HepG2 (cell line): Measurements from ENCODE around the gene ATP6V1G2. TPM values are rescaled to one million over a fixed set of nuclear protein-coding genes. Genes with fewer than 3 reads are reported as not detected.

ENCODE experiments used
- HOXA5 ChIP-seq: sonication (generic); formaldehyde crosslinking; IDR thresholded peaks from 2 replicates; pipeline ENCODE4 v1.4.0; 2020; ENCODE audit warnings: missing genetic modification reagents
- KLF16 ChIP-seq, 2 experiments: sonication (generic) in 1 of 2; formaldehyde crosslinking in 1 of 2; IDR thresholded peaks; 2 replicates each; pipeline versions ENCODE4 v1.6.1 to v1.8.0; 2016 to 2023; ENCODE audit warnings: missing genetic modification reagents in 2 of 2, missing compliant biosample characterization in 1 of 2
- PBX2 ChIP-seq: IDR thresholded peaks from 2 replicates; pipeline ENCODE4 v1.6.1; 2016; ENCODE audit warnings: control low read depth
- THAP9 ChIP-seq: sonication (generic); formaldehyde crosslinking; IDR thresholded peaks from 2 replicates; pipeline ENCODE4; 2020; ENCODE audit warnings: missing genetic modification reagents, mild to moderate bottlenecking, borderline replicate concordance
- ZBTB4 ChIP-seq: sonication (generic); formaldehyde crosslinking; IDR thresholded peaks from 2 replicates; pipeline ENCODE4 v1.4.0; 2020; ENCODE audit warnings: missing genetic modification reagents, mild to moderate bottlenecking, borderline replicate concordance
- ZNF318 ChIP-seq: sonication (generic); formaldehyde crosslinking; IDR thresholded peaks from 2 replicates; pipeline ENCODE4 v1.4.0; 2020; ENCODE audit warnings: mild to moderate bottlenecking, missing genetic modification reagents
- ZNF382 ChIP-seq: sonication (generic); formaldehyde crosslinking; IDR thresholded peaks from 2 replicates; pipeline ENCODE4 v1.5.0; 2020; ENCODE audit warnings: missing genetic modification reagents, mild to moderate bottlenecking, borderline replicate concordance
- ZNF547 ChIP-seq: sonication (generic); formaldehyde crosslinking; IDR thresholded peaks from 2 replicates; pipeline ENCODE4 v1.5.1; 2020; ENCODE audit warnings: mild to moderate bottlenecking, missing genetic modification reagents
- ZNF614 ChIP-seq: IDR thresholded peaks from 2 replicates; pipeline ENCODE4 v1.6.1; 2018; ENCODE audit warnings: missing biosample characterization, missing genetic modification reagents, inconsistent platforms, borderline replicate concordance
- ZNF660 ChIP-seq: sonication (generic); formaldehyde crosslinking; IDR thresholded peaks from 2 replicates; pipeline ENCODE4 v1.5.1; 2020; ENCODE audit warnings: mild to moderate bottlenecking, low read depth, missing genetic modification reagents, borderline replicate concordance
- ZNF703 ChIP-seq: sonication (generic); formaldehyde crosslinking; IDR thresholded peaks from 2 replicates; pipeline ENCODE4 v1.5.1; 2020; ENCODE audit warnings: missing genetic modification reagents, mild to moderate bottlenecking, moderate library complexity, borderline replicate concordance
- polyA plus RNA-seq, 8 experiments: library from polyadenylated mRNA; depleted of rRNA in 3 of 8; stranded (reverse) in 7 of 8; unstranded in 1 of 8; fragments of >200 nt; fragmentation: Illumina TruSeq in 4 of 8; extraction: Trizol in 4 of 8; gene quantifications; 2 replicates each; pipeline versions ENCODE4 v1.2.1 to v1.2.3, GENCODE V29; 2011 to 2016; ENCODE audit warnings: low read depth in 4 of 8, missing spikeins in 1 of 8, mixed read lengths in 1 of 8; ENCODE audit not compliant: insufficient read depth in 1 of 8
- total RNA-seq, 5 experiments: library from RNA; depleted of rRNA; stranded (reverse); fragments of >200 nt; fragmentation: Illumina TruSeq; extraction: Trizol; gene quantifications; 2 replicates each; pipeline ENCODE4 v1.2.3, GENCODE V29; 2016; ENCODE audit warnings: low read depth in 1 of 5

Gene ATP6V1G2
- total and polyA plus RNA-seq, 2 of the 13 experiments (the other 11 are each of a cell fraction or from before 2014, with no cell fraction given), result 0.27 to 0.83 TPM

- TF ChIP-seq PBX2 (CRISPR knock-in tag) (no peak), ZNF318 (CRISPR knock-in tag) (no peak), ZNF382 (CRISPR knock-in tag) (no peak), HOXA5 (peak; percentile 20; the same call in 1 of the 2 replicates), ZNF614 (CRISPR knock-in tag) (no peak), KLF16 (CRISPR knock-in tag; IDR thresholded peaks at IDR 0.05) (0 out of 4 replicates have a peak, but pooled peaks of 1 of the 2 experiments have one; percentile 39), ZNF547 (CRISPR knock-in tag) (peak; percentile 25; the same call in 1 of the 2 replicates), ZNF660 (CRISPR knock-in tag) (no peak), ZBTB4 (CRISPR knock-in tag) (no peak), ZNF703 (CRISPR knock-in tag) (no peak), THAP9 (0 out of 2 replicates have a peak, but pooled peaks have one; percentile 26)
Measured at GRCh38 chr6:31497531-31498476, 48.6 kb downstream of the ATP6V1G2 start, which contains the start of gene MICB (continued).
